MCF 10A (cell line): ENCODE measurements around the gene FBP1. TPM values are rescaled to one million over a fixed set of nuclear protein-coding genes. Genes with fewer than 3 reads are reported as not detected.

ENCODE experiments used
- BruUV-seq: library from RNA; stranded (reverse); fragments of 400-500 nt; replicated peaks from 2 replicates; lab custom pipeline; 2021; lab: Mats Ljungman, UMichigan
- CTCF ChIA-PET: fragments of 300-600 bp; sonication (Branson Sonifier 250); formaldehyde crosslinking; extraction: SDS; loops from one replicate; lab custom pipeline; 2021; ENCODE audit warnings: antibody characterized with exemption, inconsistent platforms; lab: Yijun Ruan, JAX
- POLR2A ChIA-PET: fragments of 300-600, 350-650 bp; sonication (Branson Sonifier 250); formaldehyde crosslinking; extraction: SDS; loops from one replicate; lab custom pipeline; 2020; ENCODE audit warnings: antibody characterized with exemption, inconsistent platforms; lab: Yijun Ruan, JAX
- DNase-seq: peaks from one replicate; pipeline ENCODE4 v3.0.0-alpha.2; 2018; ENCODE audit not compliant: unreplicated experiment
- H3K27ac Mint-ChIP-seq: one replicate; pipeline ENCODE4 v1.8.0; 2022; ENCODE audit warnings: mild to moderate bottlenecking, low read depth, mixed read lengths; ENCODE audit not compliant: unreplicated experiment
- H3K27me3 Mint-ChIP-seq: one replicate; pipeline ENCODE4 v1.8.0; 2022; ENCODE audit warnings: mixed read lengths; ENCODE audit not compliant: insufficient read depth, unreplicated experiment
- H3K36me3 Mint-ChIP-seq: one replicate; pipeline ENCODE4 v1.8.0; 2022; ENCODE audit warnings: mild to moderate bottlenecking, moderate library complexity, mixed read lengths; ENCODE audit not compliant: insufficient read depth, unreplicated experiment
- H3K4me1 Mint-ChIP-seq: one replicate; pipeline ENCODE4 v1.8.0; 2022; ENCODE audit warnings: mixed read lengths; ENCODE audit not compliant: insufficient read depth, unreplicated experiment
- H3K4me3 Mint-ChIP-seq: one replicate; pipeline ENCODE4 v1.8.0; 2022; ENCODE audit warnings: mild to moderate bottlenecking, moderate library complexity, mixed read lengths; ENCODE audit not compliant: unreplicated experiment
- H3K9me3 Mint-ChIP-seq: one replicate; pipeline ENCODE4 v1.8.0; 2022; ENCODE audit warnings: mixed read lengths; ENCODE audit not compliant: unreplicated experiment
- intact Hi-C: fragments of 100-400 bp; cut with micrococcal nuclease; formaldehyde crosslinking; loops from 2 replicates; pipeline ENCODE4 v1.14.1; 2022
- total RNA-seq: library from RNA; stranded (reverse); gene quantifications from 2 replicates; pipeline ENCODE4 v1.2.3, GENCODE V29; 2022
- TF ChIP-seq, protein P1 (sequence below): fragments of 200-600 bp; IDR thresholded peaks from one replicate; pipeline ENCODE4 v1.8.0; 2022; ENCODE audit warnings: antibody characterized with exemption, mild to moderate bottlenecking; ENCODE audit not compliant: unreplicated experiment

Gene FBP1
- total RNA-seq, 1 experiment from 2014 or later: not detected

GRCh38 chr9:94663140-94663539, 23.8 kb upstream of the FBP1 start:
- BruUV-seq: no TSS peak
- POLR2A ChIA-PET: no interaction called here
- H3K9me3 Mint-ChIP-seq: no peaks in the 10 kb centered on the region

GRCh38 chr9:94657021-94657725, 17.9 kb upstream of the FBP1 start:
- TF ChIP-seq, protein P1, sequence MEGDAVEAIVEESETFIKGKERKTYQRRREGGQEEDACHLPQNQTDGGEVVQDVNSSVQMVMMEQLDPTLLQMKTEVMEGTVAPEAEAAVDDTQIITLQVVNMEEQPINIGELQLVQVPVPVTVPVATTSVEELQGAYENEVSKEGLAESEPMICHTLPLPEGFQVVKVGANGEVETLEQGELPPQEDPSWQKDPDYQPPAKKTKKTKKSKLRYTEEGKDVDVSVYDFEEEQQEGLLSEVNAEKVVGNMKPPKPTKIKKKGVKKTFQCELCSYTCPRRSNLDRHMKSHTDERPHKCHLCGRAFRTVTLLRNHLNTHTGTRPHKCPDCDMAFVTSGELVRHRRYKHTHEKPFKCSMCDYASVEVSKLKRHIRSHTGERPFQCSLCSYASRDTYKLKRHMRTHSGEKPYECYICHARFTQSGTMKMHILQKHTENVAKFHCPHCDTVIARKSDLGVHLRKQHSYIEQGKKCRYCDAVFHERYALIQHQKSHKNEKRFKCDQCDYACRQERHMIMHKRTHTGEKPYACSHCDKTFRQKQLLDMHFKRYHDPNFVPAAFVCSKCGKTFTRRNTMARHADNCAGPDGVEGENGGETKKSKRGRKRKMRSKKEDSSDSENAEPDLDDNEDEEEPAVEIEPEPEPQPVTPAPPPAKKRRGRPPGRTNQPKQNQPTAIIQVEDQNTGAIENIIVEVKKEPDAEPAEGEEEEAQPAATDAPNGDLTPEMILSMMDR: no peak
- intact Hi-C loops: no loop called here
- POLR2A ChIA-PET: interaction anchor here (0.7 kb wide), 2 partner anchors 8 to 95 kb away, joined by 3 read pairs; no protein-coding TSS in a partner anchor
- H3K36me3 Mint-ChIP-seq: no peaks in the 10 kb centered on the region
- no peaks in the 10 kb centered on the region for H3K27me3 Mint-ChIP-seq
- no peaks in the 10 kb centered on the region for H3K9me3 Mint-ChIP-seq
- DNase-seq: no peak
- H3K4me1 Mint-ChIP-seq: no peaks in the 10 kb centered on the region
- no peak overlapping the region for H3K4me3 Mint-ChIP-seq
- CTCF ChIA-PET: interaction anchor here (0.6 to 2.5 kb wide), 4 partner anchors 8 to 532 kb away, joined by 4 to 10 read pairs (median 5); no protein-coding TSS in a partner anchor
- no peak overlapping the region for H3K27ac Mint-ChIP-seq
- no TSS peak for BruUV-seq

More at GRCh38 chr9:94663140-94663539, 23.8 kb upstream of the FBP1 start:
- Mint-ChIP-seq H3K36me3 (no peaks in the 10 kb centered on the region), H3K4me3 (no peak overlapping the region), H3K27ac (no peak overlapping the region), H3K4me1 (no peaks in the 10 kb centered on the region), H3K27me3 (no peaks in the 10 kb centered on the region)
- CTCF ChIA-PET: interaction anchor here (0.7 to 1.0 kb wide), 3 partner anchors 16 to 1556 kb away, joined by 3 to 5 read pairs (median 3); no protein-coding TSS in a partner anchor
- DNase-seq: no peak
- intact Hi-C loops: no loop called here
- TF ChIP-seq, protein P1: no peak

GRCh38 chr9:94656200-94656599, 16.9 kb upstream of the FBP1 start:
- Mint-ChIP-seq H3K9me3 (no peaks in the 10 kb centered on the region), H3K27ac (no peak overlapping the region), H3K27me3 (no peaks in the 10 kb centered on the region), H3K4me1 (peaks cover 2% of the 10 kb centered on the region), H3K4me3 (no peak overlapping the region), H3K36me3 (no peaks in the 10 kb centered on the region)
- POLR2A ChIA-PET: no interaction called here
- CTCF ChIA-PET: interaction anchor here (1.6 to 2.5 kb wide), 2 partner anchors 12 to 25 kb away, joined by 5 to 10 read pairs; no protein-coding TSS in a partner anchor
- TF ChIP-seq, protein P1: no peak
- intact Hi-C loops: no loop called here
- DNase-seq: no peak
- no TSS peak for BruUV-seq

GRCh38 chr9:94655739-94656138, 16.4 kb upstream of the FBP1 start:
- Mint-ChIP-seq H3K27ac (no peak overlapping the region), H3K27me3 (no peaks in the 10 kb centered on the region), H3K9me3 (no peaks in the 10 kb centered on the region), H3K4me1 (peaks cover 7% of the 10 kb centered on the region), H3K4me3 (no peak overlapping the region), H3K36me3 (no peaks in the 10 kb centered on the region)
- BruUV-seq: no TSS peak
- no peak for DNase-seq
- TF ChIP-seq, protein P1: no peak
- intact Hi-C loops: no loop called here
- ChIA-PET CTCF (no interaction called here), POLR2A (no interaction called here)
